T-helper 1 cell (primary cell): ENCODE data around the gene POLDIP3.

Experiments
- DNase-seq, 5 donors: peaks; one replicate each; pipeline ENCODE4 v3.0.0-alpha.2; 2012 to 2020
- total RNA-seq, 4 donors: gene quantifications; one replicate each; lab custom pipeline; 2026; lab: John Stamatoyannopoulos, UW

Gene POLDIP3, protein sequence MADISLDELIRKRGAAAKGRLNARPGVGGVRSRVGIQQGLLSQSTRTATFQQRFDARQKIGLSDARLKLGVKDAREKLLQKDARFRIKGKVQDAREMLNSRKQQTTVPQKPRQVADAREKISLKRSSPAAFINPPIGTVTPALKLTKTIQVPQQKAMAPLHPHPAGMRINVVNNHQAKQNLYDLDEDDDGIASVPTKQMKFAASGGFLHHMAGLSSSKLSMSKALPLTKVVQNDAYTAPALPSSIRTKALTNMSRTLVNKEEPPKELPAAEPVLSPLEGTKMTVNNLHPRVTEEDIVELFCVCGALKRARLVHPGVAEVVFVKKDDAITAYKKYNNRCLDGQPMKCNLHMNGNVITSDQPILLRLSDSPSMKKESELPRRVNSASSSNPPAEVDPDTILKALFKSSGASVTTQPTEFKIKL
- total RNA-seq = 0.80 to 1.5 (median 1.2) reads per million in 4 donors

DNA sequence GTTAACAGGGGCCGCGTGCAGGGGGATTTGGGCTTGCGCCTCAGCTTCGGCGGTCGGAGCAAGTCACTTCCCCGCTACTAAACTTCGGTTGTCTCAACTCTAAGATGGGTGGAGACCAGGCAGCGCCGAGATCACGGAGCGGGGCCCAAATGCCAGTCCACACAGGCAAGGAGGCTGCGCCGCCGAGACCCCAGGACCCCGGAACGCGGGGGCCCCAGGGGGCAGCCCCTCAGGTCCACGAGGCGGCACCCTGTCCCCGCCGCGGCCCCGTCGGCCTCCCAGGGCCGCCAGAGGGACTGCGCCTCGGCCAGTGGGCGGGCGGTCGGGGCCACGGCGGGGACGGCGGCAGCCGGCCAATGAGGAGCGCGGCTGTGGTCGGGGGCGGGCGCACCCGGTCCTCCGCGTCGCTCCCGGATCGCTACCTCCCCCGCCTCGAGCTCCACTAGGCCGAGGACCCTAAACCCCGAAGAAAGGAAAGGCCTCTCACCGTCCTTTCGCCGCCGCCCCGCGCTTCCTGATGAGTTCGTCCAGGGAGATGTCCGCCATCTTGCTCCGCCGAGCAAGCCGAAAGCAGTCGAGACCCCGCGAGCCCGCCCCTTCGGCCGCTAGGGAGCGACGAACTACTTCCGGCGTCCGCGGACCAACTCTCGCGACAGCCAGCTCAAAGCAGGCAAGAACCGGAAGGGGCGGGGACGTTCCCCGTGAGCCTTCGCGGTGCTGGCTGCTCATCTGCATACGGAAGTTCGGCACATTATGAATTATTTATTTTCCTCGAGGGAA is at the start of gene POLDIP3:
TSS of gene POLDIP3 (minus strand) at position 572 of the 780 bp plus-strand sequence. CDS start at position 546, 26 bp downstream.
- peak; percentile 98 to 99 (median 99) for DNase-seq

DNA sequence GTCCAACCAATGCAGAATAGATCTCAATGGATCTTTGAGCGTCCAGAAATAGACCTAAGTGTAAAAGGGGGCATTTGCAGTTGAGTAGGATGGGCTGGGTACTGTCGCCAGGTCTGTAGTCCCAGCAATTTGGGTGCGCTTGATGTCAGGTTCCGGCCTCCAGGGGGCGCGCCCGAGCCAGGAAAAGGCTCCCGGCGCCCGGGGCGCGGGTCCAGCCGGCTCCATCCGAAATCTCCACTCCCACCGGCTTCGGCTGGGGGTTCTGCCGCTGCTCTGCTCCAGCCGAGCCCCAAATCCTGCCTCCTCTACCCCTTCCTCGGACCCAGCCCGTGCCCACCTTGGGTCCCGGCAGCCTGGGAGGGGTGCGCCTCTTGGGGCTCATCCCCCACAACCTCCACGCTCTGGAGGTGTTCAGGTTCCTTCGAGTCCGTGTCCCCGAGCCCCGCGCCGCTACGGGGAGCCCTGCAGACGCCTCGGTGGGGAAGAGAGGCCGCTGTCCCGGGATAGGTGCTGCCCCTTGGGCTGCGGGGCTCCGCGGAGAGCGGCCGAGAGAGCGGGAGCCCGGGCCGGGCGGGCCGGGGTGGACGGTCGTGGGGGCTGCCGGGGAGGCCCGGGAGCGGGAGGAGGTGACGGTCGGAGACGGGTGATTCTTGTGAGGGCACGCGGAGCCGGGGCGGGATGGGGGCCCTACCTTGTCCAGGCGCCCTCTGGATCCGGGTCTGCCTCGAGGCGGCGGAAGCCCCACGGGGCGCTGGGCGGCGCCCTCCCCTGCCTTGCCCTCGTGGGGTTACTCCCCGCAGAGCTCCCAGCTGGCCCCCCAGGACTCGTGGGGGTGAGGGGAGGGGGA is 47.5 kb upstream of the POLDIP3 start:
- peak; percentile 58 to 79 (median 66) for DNase-seq

DNA sequence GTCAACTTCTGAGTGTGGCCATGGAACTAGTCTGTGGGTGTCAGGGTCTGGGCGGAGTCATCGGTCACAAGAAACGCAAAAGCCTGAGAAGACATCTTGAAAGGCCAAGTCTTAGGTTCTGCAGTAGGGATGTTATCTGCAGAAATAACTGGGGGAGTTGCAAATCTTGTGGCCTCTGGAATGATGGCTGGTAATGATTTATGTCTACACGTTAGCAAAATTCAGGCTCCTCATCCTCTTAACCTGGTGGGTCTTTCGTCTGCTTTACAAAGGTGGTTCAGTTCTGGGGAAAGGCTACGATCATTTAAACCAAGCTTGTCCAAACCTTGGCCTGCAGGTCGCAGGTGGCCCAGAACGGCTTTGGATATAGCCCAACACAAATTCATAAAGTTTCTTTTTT is 41.9 kb upstream of the POLDIP3 start:
- no peak for DNase-seq

DNA sequence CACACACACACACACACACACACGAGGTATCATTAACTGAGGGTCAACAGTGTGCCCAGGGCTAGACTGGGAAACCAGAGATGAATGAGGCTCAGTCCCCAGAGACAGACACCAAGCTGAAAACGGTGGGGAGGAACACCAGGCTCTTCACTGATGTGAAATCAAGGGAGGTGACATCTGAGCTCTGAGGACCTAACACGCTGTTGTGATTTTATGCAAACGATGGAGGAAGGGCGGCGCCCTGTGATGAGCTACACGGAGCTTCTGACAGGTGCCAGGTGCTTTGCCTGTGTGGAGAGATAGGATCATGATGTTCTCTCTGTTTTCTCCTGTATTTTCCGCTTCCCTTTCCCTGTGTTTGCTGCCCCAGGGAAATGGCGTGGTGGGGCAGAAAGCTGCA is 41.0 kb upstream of the POLDIP3 start:
- DNase-seq = no peak

DNA sequence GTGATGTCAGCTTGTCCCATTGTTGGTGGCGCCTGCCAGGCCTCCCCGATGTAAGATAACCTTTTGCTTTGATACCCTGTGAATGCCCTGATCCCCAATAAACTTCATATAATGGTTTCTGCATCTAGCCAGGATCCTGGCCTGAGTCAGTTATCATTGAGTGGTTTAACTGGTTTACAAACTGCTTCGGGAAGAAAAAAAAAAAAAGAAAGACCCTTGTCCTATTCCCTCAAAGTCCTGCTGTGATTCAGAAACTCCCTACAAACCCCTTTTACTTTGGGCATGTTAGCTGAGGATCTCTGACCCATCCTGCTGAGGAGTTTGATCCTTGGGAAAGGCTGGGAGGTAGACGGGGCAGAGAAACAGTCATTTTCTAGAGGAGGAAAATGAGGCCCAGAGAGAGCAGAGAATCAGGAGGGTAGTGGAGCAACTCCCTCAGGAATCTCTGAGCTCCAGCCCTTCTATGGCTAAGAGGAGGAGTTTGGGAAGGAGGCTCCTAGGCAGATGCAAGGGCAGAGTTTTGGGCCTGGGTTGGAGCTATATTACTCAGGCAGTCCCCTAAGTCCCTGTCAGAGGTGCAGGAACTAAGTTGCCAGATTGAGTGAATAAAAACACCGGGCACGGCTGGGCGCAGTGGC is 39.9 kb upstream of the POLDIP3 start:
- DNase-seq = no peak

DNA sequence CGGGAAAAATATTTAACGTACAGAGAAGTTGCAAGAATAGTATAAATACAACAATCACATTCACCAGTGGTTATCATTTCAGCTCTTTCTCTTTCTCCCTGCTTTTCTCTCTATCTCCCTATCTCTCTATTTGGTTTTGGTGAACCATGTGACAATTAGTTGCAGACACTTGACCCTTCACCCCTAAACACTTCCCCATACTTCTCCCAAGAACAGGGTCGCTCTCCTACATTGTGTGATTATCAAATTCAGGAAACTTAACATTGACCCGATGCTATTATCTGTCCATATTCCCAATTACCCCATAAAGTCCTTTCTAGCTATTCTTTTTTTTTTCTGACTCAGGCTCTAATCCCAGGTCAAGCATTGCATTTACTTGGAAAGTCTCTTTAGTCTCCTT is 39.3 kb upstream of the POLDIP3 start:
- DNase-seq = no peak

DNA sequence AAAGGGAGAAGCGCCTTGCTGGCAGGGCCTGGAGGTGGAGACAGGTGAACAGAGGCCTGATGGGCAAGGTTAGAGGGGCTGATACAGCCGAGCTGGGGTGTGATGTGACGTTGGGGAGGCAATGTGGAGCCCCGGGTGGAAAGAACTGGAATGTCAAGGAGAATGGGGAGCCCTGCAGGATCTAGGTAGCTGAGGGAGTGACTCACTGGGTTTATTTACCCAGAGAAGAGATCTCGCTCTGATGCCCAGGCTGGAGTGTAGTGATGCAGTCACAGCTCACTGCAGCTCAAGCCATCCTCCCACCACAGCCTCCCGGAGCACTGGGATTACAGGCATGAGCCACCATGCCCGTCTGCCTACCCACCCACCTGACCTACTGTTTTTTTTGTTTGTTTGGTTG is 36.5 kb upstream of the POLDIP3 start:
- no peak for DNase-seq

DNA sequence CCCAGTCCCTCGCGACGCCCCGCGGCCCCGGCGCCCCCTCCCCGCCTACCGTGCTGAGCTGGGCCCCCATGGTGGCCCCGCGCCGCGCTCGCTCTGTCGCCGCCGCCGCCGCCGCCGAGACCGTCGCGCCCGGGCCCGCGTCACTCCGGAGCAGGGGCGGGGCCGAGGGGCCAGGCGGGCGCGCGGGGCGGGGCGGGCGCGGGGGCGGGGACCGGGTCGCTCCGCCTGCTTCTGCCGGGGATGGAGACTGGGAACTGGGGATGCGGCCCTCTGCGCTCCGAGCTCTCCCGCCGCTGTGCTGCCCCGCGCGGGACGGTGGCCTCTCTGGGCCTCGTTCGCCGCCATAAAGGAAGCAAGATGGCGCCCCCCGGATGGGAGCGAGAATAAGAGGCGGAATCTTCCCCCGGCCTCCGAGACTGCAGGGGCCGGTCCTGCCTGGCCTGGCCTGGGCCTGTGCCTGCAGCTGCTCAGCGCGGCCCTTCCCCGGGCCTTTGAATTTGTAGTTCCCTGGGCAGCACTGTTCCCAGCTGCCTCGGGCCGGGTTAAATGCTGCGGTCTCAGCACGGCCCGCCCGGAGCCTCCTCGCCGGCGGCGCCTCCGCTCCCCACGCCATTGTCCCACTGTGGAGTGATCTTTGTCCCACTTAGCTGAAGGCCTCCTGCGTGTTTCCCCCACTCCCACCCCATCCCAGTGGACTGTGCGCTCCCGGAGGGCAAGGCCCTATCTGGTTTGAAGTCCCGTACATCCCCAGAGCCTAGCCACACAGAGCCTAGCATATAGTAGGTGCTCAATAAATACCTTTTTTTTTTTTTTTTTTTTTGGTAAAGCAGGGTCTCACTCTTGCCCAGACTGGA is 34.8 kb upstream of the POLDIP3 start, which contains the start of gene CYB5R3:
TSS of gene CYB5R3 (minus strand) at position 147 of the 854 bp plus-strand sequence. CDS start at position 70, 77 bp downstream.
- DNase-seq = peak; percentile 63 to 77 (median 67)

DNA sequence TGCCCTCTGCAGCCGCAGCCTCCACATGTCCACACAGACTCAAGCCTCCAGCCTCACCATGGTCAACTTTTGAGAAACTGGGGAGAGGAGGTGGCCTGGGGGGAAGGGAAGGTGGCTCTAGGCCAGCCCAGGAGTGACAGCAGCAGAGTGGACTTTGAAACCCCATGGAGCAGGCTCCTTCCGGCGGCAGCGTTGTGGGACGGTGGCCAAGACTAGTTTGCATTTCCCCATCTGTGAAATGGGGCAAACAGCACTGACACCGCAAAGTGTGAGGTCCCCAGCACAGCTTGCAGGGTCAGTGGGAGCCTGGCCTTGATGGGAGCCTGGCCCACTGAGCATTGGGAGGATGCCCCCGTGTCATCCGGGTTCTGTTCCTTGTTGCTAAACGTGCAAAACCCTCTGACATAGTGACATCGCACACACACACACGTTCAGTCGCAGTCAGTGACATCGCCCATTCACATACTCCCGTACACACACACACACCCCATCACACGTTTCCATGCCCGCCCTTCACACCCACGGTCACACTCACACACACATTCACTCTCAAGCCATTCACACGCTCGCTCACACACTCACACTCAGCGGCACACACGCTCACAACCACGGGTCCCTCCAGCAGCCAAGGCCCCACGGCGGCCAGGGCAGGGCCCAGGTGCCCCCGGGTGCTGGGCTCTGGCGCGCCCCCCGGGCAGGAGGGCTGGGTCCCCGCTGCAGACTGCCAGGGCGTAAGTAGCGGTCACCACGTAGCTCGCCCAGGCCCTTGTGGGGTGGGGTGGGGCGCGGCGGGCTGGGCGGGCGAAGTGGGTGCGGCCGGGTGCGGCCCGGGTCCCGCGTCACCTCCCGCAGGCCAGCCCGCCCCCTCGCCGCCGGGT is 33.9 kb upstream of the POLDIP3 start:
- DNase-seq = peak in 2 of 5 donors; percentile 13 to 39

DNA sequence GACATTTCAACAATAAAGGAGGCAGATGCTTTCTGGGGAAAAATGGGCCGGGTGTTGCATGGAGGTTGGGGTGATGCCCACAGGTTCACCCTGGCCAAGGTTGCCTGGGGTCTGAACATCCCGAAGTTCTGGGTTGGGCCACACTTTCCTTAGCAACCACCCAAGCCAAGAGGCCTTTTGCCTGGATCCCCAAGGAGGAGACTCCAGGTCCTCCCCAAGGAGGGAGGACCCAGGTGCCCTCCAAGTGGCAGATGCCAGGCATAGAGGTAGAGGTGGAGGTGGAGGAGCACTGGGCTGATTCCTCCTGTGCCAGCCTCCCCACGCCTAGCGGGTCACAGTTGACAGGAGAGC is 33.3 kb upstream of the POLDIP3 start:
- no peak for DNase-seq

DNA sequence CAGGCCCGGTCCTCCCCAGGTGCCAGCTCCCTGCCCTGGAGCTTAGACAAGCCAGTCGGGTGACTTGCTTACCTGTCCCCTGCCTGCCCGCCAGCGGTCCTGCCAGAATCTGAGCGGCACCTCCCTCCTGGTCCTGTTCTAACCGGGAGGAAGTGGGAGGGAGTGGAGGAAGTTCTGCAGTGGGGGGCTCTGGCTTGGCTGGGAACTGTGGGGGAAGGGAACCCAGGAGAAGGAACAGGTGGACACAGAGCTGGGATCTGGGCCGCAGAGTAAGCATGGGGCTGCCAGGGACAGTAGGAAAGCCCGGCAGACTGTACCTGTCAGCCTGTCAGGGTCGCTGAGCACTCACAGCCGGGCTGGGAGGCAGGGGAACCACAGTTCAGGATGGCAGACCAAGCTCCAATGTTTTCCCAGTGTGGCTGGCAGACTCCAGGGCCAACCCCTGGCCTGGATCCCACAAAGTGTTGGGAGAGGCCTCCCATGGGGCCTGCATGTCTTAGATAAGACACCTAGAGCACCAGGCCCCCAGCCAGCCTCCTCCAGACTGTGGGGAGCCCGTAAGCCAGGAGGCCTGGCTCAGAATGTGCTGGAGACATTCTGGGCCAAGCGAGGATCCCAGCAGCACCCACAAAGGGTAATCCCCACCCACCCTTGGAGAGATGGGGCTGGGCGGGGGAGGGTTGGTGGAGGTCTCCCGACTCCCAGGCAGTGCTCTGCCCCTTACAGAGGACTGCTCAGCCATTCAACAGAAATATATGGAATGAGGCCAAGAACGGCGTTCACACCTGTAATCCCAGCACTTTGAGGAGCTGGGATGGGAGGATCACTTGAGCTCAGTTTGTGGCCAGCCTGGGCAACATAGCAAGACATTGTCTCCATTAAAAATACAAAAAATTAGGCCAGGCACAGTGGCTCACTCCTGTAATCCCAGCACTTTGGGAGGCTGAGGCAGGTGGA is 32.2 kb upstream of the POLDIP3 start:
- no peak for DNase-seq

DNA sequence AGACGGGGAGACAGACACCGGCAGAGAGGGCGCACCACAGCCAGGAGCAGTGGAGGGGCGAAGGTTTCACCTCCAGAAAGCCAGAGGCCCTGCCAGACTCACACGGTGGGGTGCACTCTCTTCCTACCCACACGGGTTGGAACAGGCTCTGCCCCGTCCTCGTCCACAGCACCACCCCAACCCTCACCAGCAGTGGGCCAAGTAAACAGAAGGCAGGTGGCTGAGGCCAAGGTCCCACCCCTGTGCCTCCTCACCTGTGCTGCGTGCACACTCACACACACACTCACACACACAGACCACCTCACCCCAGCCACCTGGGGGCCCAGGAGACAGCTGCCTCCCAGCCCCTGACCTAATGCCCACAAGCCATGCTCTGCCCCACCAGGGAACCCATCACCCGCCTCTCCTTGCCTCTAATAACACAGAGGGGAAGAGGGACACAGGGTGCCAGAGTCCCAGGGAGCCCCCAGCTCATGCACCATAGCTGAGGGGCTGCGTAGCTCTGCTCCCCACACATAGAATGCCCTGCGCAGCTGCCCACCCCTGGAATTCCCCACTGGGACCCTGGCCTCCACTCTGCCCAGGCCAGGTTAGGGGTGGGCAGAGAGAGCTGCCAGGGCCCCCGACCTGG is 31.4 kb upstream of the POLDIP3 start:
- DNase-seq = no peak

DNA sequence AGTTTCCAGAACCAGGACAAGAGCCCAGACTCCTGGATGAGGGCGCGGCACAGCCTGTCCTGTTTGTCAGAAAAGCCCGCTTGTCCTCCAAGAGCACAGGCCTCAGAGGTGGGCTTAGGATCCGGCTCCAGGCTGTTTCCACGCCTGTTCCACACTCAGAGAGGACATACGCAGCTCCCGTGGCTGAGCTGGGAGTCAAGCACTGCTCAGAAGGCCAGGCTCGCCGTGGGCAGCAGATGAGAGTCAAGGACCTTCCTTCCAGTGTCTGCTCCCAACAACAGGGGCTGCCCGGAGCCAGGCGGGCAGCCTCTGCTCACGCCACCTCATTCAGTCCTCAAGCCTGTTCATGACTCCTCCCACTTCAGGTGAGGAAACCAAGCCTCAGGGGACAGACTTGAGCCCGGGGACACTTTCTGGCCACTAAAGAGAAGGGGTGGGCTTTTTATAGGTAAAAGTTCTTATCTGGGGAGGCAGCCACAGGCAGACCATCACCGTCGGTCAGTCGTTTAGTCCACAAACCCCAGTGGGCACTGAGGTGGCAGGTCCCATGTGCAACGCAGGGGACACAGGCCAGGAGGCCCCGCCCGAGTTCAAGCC is 30.8 kb upstream of the POLDIP3 start:
- DNase-seq = no peak

DNA sequence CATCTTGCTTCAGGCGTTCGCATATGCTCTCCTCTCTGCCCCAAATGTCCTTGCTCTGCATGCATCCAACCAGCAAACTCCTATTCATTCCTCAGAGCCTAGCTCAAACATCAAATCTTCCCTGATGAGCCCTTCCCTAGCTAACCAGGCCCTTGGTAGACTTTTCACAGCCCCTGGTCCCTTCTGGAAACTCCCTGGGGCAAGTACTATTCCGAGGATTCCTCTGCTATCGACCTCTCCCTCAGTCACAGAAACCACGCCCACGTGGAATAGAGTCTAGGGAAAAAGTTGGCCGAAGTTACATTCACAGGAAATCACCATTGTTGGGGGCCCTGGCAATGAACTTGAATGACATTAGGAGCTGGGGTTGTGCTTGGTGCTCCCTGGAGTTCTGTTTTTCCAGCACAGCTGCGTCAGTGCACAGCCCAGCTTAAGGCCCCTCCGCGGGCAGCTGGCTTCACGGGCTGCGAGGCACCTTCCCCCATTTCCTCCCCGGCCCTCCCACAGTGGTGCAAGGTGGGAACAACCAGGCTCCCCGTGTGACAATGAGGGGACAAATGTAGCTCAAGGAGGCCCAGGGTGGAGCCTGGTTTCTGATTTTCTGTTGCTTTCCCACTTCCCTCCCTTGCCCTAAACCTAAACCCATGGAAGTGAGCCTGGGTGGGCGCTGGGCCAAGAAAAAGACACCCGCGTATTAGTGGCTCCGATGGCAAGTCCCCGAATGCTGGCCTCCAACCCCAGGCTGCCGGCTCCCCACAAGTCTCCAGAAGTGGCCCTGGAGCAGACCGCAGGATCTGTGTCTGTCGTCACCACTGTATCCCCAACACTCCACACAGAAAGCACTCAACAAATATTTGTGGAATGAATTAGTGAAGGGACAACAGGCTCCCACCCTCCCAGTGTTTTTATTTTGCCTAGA is 30.0 kb upstream of the POLDIP3 start:
- no peak for DNase-seq

DNA sequence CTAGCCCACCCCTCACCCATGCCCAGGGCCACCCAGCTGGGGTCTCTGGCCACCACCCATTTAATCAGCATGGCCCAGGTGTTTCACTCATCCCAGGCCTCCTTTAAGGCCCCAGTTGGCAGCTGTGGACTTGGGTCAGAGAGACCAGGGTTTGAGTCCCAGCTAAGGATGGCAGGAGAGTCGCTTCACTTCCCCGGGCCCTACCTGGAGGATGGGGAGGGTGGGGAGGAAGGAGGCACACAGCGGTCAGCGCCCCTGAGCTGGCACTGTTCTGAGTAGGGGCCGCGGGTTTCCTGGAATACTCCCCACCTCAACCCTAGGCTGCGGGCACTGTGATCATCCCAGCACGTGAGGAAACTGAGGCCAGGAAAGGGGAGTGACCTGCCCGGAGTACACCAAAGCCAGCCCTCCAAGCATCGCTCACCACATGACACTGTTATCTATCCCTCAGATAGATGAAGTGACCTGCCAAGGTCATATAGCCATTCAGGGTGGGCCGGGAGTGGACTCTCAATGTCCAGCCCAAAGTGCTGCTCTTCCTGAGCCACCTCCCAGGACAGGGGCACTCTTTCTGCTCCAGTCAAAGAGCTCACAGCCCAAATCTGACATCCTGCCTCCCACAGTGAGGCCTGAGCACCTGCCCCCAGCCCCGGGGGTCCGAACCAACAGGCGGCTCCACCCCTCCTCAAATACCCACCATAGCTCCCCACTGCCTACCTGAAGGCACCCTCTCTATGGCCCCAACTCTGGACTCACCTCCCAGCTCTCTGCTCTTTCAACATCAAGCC is 29.1 kb upstream of the POLDIP3 start:
- no peak for DNase-seq
